Motor neuron (in vitro differentiated cells): ENCODE results near the gene SLC66A2. TPM values are rescaled to one million over a fixed set of nuclear protein-coding genes. Genes with fewer than 3 reads are reported as not detected.
A peak's percentile ranks its signal among the peaks of the same experiment; 100 is the strongest.
"Not testable (repeated sequence)": the region's sequence is repeated elsewhere in the genome, so short reads cannot be mapped to it uniquely, and the experiment has no call there.

ENCODE experiments used
- ATAC-seq, 8 experiments: fragments of 200-7000 bp; cut with Tn5 transposase; replicated peaks in 6 of 8; 2 replicates each; pipeline ENCODE4 v1.8.0; 2021; ENCODE audit warnings: mild to moderate bottlenecking in 8 of 8, moderate library complexity in 8 of 8
- H3K27ac ChIP-seq, 2 donors: fragments of 250-450 bp; sonication (Bioruptor Pico); 2 replicates each; pipeline ENCODE4 v1.9.0; 2021; ENCODE audit warnings: antibody characterized with exemption in 2 of 2, mild to moderate bottlenecking in 2 of 2, moderate library complexity in 1 of 2
- H3K4me1 ChIP-seq, 2 donors: fragments of 250-450 bp; sonication (Bioruptor Pico); replicated peaks in 1 of 2; 2 replicates each; pipeline ENCODE4 v1.6.1; 2021; ENCODE audit warnings: antibody characterized with exemption in 2 of 2, mild to moderate bottlenecking in 2 of 2, moderate library complexity in 1 of 2
- H3K4me3 ChIP-seq, 5 donors: fragments of 250-450 bp; sonication (Bioruptor Pico); 2 replicates each; pipeline ENCODE4 v1.9.0; 2021; ENCODE audit warnings: antibody characterized with exemption in 5 of 5, mild to moderate bottlenecking in 5 of 5, moderate library complexity in 4 of 5
- WGBS, 10 experiments: fragments of 450-650 bp; shearing (Covaris generic); methylation state at CpG; one replicate each; pipeline ENCODE4 v1.0.0; 2022; 5-methylcytosine and 5-hydroxymethylcytosine counted together
- in situ Hi-C, 9 experiments: fragments of 400-800 bp; cut with MboI; loops; one replicate each; pipeline ENCODE4 v1.15.0; 2021; ENCODE audit warnings: low sequenced_read_pairs in 9 of 9, low pct_unique_long_range_greater_than_20kb in 2 of 9; ENCODE audit not compliant: unreplicated experiment in 9 of 9
- total RNA-seq, 8 experiments: library from RNA; unstranded; fragments of 300-600 nt; gene quantifications; 2 replicates each; pipeline versions ENCODE4 v1.2.3 to v1.2.4, GENCODE V29; 2022

Gene SLC66A2
- total RNA-seq, 8 experiments from 2014 or later, result 15.6 to 25.7 (median 18.9) TPM

DNA sequence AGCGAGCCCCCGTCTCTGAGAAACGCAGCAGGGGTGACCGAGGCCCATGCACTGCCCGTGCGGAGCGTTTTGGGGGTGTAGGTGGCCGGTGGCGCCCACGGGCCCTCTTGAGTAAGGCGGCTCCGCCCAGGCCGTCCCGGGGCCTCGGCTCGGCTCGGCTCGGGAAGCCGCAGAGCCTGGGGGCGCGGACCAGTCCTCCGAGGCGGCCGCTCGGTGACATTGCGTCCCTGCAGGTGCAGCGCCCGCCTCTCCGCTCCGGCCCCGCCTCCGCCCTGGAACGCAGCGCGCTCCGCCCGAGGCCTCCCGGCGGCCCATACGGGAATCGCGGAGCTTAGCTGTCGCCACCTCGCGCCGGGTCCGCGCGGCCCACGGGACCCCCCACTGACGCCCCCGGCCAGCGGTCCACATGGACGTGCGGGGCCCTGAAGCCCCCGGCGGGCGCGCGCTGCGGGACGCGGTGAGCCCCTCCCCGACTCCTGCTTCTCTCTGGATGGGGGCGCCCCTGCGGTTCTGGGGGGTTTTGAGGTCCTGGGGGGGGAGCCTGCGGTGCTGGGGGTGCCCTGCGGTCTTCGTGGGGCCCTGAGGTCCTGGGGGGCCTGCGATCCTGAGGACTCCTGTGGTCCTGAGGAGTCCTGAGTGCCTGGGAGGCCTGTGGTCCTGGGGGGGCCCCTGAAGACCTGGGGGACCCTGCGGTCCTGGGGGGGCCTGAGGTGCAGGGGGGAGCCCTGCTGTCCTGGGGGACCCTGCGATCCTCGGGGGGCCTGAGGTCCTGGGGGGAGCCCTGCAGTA, 13.1 kb upstream of the SLC66A2 start, which contains the start of gene HSBP1L1:
HSBP1L1 (plus strand) TSS at position 314 of the 789 bp plus-strand sequence; CDS start at position 407, 93 bp downstream.
- peak within 1 kb of the TSS; percentile 28 to 40 (median 36) for H3K4me3 ChIP-seq
- no CpG with 5 or more reads among the region's 73 CpGs for WGBS, 10 experiments
- in situ Hi-C loops, result no loop called here
- peaks cover 25 to 31% of the 10 kb centered on the region in 2 donors for H3K4me1 ChIP-seq
- peak; percentile 62 to 84 (median 81) for ATAC-seq
- H3K27ac ChIP-seq, result peak within 1 kb of the TSS; percentile 19 to 47

DNA sequence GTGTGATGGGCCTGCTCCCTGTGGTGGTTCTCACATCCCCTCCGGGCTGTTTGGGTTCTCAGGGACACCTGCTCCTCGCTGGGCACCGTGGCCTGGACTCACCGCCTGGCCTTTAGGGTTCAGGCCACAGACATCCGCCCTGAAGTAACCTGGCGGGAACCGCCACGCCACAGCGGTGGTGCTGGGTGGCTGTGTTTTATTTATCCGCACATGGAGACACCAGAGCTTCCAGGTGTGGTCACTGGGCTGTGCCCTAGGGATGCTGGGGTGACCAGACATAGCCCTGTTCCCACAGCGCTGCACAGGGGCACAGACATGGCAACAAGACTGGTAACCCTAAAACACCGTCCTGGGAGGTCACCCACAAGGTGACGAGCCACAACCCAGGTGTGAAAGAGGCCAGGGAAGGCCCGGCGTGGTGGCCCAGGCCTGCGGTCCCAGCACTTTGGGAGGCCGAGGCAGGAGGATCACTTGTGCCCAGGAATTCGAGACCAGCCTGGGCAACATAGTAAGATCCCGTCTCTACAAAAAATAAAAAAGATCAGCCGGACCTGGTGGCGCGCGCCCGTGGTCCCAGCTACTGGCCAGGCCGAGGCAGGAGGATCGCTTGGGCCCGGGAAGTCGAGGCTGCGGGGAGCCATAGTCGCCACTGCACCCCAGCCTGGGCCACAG, 12.3 kb upstream of the SLC66A2 start:
- Histone ChIP-seq H3K4me3 (peak overlapping the region; percentile 28 to 40 (median 36)), H3K27ac (peak overlapping the region in 1 of 2 donors; percentile 47), H3K4me1 (peaks cover 27 to 34% of the 10 kb centered on the region in 2 donors)
- WGBS, 10 experiments, result 67 to 100% (median 87%) methylated on average over 1 to 10 of the region's 30 CpGs; no CpG with 5 or more reads in 5 of the 10 experiments
- no peak for ATAC-seq
- in situ Hi-C loops, result no loop called here

DNA sequence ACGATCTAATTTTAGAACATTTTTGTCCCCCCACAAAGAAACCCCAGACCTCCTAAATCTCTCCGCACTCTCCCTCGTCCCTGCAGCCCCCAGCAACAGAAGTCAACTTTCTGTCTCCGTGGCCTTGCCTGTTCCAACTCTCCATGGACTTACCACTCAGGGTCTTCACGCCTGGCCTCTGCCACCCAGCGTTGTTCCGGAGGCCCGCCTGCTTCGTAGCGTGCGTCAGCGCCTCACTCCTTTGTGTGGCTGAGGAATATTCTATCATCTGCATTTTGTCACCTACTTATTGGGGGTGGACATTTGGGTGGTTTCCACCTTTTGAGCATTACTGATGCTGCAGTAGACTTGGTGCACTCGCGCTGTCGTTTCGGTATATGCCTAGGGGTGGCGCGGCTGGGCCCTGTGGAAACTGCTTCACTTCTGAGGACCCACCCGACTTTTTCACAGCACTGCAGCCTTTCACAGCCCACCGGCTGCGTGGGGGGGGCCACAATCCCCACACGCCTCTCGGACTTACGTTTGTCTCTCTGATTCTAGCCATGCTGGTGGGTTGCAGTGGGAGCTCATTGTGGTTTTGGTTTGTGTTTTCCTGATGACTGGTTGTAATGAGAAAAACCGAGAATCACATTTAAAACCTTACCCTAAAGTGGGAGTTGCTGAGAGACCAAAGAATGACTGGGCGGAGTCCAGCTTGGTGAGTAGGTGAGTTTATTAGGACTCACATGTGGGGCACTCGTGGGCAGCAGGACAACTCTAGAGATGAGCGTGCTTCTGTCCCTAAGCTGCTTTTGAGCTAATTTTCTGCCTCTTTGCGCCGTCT, 11.6 kb upstream of the SLC66A2 start:
- Histone ChIP-seq H3K27ac (no peak overlapping the region), H3K4me1 (peaks cover 27 to 39% of the 10 kb centered on the region in 2 donors), H3K4me3 (no peak overlapping the region)
- ATAC-seq, result no peak
- WGBS, 10 experiments, result 70 to 97% (median 90%) methylated on average over 2 to 22 of the region's 30 CpGs; no CpG with 5 or more reads in 1 of the 10 experiments
- in situ Hi-C loops, result no loop called here

DNA sequence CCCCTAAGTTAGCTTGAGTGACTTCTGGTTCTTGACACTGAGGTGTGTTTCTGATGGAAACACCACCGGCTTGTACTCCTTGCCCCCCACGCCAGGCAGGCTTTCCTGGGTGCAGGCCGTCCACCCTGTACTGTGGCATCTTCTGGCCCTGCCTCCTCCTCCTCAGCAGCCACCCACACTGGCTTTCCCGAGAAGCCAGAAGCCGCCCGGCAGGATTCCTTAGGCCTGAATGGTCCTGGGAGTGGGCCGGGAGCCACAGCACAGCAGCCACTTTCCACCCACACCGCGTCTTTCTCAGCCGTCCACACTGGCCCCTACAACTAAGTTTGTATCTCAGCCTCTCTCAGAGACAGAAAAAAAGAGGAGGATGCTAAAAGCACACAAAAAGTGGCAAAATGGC, 10.9 kb upstream of the SLC66A2 start:
- 0 to 100% (median 70%) methylated on average over 1 to 6 of the region's 10 CpGs; no CpG with 5 or more reads in 4 of the 10 experiments for WGBS, 10 experiments
- H3K27ac ChIP-seq, result no peak overlapping the region
- H3K4me1 ChIP-seq, result peaks cover 27 to 39% of the 10 kb centered on the region in 2 donors
- in situ Hi-C loops, result no loop called here
- no peak for ATAC-seq
- H3K4me3 ChIP-seq, result no peak overlapping the region

DNA sequence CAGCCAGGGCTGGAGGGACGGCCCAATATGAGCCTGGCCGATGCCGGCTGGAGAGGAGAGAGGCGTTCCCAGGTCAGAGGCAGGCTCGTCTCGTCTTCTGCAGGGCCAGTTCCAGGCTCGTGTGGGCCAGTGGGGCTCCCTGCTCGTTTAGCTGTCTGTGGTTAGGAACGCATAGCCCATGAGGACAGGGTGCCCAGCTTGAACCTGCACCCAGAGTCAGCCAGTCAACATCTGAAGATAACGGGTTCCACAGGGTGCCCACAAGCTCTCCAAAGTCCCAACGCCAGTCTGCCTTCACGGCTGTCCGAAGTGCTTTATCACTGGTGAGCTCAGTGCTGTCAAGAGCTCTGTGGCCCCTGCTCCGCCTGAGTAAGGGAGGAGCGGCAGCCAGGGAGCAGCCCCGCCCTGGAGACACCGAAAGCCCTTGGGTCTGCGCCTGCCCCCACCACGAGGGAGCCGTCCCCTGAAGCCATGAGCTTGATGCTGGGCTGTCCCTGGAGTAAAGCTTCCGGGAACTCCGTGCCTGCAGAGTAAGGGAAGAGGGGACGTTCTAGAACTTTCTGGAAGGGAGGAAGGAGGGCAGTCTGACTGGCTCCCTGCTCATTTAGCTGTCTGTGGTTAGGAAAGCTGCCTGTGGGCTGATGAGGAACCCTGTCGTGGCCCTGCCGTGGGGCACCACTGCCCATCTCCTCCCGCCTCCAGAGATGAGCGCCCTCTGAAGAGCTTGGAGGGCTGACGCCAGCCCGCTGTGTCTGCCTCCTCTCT, 10.3 kb upstream of the SLC66A2 start:
- peak in 4 of 8 experiments; percentile 6 to 35 (median 26) for ATAC-seq
- Histone ChIP-seq H3K4me3 (no peak overlapping the region), H3K4me1 (peaks cover 27 to 39% of the 10 kb centered on the region in 2 donors), H3K27ac (no peak overlapping the region)
- WGBS, 10 experiments, result 0 to 94% (median 76%) methylated on average over 1 to 18 of the region's 29 CpGs; no CpG with 5 or more reads in 4 of the 10 experiments
- in situ Hi-C loops, result no loop called here

DNA sequence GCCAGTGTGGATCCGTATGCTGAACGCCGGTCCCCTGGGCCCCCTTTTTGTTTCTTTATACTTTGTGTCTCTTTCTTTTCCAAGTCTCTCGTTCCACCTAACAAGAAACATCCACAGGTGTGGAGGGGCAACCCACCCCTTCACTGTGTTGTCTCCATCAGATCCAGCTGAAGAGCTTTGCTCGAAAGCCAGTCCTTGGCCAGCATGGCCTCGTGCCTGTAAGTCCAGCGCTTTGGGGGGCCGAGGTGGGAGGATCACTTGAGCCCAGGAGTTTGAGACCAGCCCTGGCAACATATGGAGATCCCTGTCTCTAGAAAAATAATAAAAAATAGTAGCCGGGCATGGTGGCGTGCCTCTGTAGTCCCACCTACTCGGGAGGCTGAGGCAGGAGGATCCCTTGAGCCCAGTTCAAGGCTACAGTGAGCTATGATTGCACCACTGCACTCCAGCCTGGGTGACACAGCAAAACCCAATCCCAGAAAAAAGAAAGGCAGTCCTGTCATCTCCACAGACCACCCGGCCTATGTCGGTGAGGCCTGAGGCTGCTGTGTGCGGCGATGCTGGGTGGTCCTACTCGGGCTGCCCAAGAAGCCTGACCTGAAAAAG, 9.6 kb upstream of the SLC66A2 start:
- WGBS, 10 experiments, result 75 to 100% (median 91%) methylated on average over 2 to 8 of the region's 16 CpGs

DNA sequence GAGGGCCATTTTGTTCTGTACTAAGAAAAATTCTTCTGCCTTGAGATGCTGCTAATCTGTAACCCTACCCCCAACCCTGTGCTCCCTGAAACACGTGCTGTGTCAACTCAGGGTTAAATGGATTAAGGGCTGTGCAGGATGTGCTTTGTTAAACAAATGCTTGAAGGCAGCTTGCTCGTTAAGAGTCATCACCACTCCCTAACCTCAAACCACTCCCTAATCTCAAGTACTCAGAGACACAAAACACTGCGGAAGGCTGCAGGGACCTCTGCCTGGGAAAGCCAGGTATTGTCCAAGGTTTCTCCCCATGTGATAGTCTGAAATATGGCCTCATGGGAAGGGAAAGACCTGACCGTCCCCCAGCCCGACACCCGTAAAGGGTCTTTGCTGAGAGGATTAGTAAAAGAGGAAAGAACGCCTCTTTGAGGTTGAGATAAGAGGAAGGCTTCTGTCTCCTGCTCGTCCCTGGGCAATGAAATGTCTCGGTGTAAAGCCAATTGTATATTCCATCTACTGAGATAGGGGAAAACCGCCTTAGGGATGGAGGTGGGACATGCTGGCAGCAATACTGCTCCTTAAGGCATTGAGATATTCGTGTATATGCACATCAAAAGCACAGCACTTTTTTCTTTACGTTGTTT, 8.8 kb upstream of the SLC66A2 start:
- ATAC-seq, result peak in 3 of 8 experiments; percentile 14 to 42 (median 17)
- H3K27ac ChIP-seq, H3K4me3 ChIP-seq, in situ Hi-C loops: not testable (repeated sequence)
- H3K4me1 ChIP-seq, result peaks cover 20 to 32% of the 10 kb centered on the region in 2 donors
- 0 to 50% (median 23%) methylated on average over 1 to 7 of the region's 12 CpGs; no CpG with 5 or more reads in 2 of the 10 experiments for WGBS, 10 experiments

More for the DNA sequence above, 9.6 kb upstream of the SLC66A2 start:
- no peak overlapping the region for H3K4me3 ChIP-seq
- in situ Hi-C loops, result no loop called here
- H3K4me1 ChIP-seq, result peaks cover 27 to 39% of the 10 kb centered on the region in 2 donors
- ATAC-seq, result no peak
- no peak overlapping the region for H3K27ac ChIP-seq

DNA sequence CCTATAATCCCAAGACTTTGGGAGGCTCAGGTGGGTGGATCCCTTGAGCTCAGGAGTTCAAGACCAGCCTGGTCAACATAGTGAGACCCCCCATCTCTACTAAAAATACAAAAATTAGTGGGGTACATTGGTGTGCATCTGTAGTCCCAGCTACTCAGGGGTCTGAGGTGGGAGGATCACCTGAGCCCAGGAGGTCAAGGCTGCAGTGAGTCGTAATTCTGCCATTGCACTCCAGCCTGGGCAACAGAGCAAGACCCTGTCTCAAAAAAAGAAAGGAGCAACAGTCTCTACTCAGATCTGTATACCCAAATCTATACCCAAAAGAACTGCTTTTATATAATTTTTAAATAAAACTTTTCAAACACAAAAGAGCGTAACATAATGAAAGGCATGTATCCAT, 7.5 kb upstream of the SLC66A2 start:
- peaks cover 17 to 25% of the 10 kb centered on the region in 2 donors for H3K4me1 ChIP-seq
- ATAC-seq, result no peak
- H3K27ac ChIP-seq, result no peak overlapping the region
- H3K4me3 ChIP-seq, result no peak overlapping the region
- in situ Hi-C loops, result no loop called here
- 88 to 100% (median 100%) methylated on average over 1 to 2 of the region's 2 CpGs; no CpG with 5 or more reads in 4 of the 10 experiments for WGBS, 10 experiments

DNA sequence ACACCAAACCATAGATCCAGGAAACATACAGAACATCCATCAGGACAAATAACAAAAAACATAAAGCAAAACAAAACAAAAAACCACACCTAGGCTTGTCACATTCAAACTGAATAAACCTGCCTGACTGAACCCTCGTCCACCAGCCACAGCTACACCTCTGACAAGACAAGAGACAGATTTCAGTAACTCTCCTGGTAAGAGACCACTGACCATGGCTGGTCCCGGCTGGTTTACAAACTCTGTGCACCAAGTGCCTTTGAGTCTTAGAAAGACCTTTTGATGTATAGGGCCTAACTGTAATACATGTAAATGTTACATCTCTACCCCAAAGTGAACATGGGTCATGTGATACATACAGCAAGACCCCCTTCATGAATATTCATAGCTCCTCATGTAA, 4.8 kb upstream of the SLC66A2 start:
- in situ Hi-C loops, result no loop called here
- Histone ChIP-seq H3K27ac (no peak overlapping the region), H3K4me3 (no peak overlapping the region), H3K4me1 (peaks cover 17 to 28% of the 10 kb centered on the region in 2 donors)
- no peak for ATAC-seq
- WGBS, 10 experiments, result 75 to 100% (median 83%) methylated on average over 1 of the region's 2 CpGs; no CpG with 5 or more reads in 7 of the 10 experiments

DNA sequence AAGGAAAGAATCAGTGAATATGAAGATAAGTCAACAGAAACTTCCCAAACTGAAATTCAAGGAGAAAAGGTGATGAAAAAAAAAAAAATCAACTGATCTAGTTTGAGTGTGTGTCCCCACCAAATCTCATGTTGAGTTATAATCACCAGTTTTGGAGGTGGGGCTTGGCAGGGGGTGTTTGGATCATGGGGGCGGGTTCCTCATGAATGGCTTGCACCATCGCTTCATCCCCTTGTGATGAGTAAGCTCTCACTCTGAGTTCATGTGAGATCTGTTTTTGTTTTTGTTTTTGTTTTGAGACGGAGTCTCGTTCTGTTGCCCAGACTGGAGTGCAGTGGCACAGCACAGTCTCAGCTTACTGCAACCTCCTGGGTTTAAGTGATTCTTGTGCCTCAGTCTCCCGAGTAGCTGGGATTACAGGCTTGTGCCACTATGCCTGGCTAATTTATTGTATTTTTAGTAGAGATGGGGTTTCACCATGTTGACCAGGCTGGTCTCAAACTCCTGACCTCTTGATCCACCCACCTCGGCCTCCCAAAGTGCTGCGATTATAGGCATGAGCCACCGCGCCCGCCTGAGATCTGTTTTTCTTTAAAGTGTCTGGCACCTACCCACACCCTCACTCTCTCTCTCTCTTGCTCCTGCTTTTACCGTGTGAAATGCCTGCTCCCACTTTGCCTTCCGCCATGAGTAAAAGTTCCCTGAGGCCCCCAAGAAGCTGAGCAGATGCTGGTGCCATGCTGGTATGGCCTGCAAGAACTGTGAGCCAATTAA, 4.0 kb upstream of the SLC66A2 start:
- no peak for ATAC-seq
- Histone ChIP-seq H3K27ac (no peak overlapping the region), H3K4me1 (peaks cover 12 to 24% of the 10 kb centered on the region in 2 donors), H3K4me3 (no peak overlapping the region)
- in situ Hi-C loops, result no loop called here
- WGBS, 10 experiments, result 71 to 100% (median 92%) methylated on average over 1 to 8 of the region's 12 CpGs; no CpG with 5 or more reads in 2 of the 10 experiments

DNA sequence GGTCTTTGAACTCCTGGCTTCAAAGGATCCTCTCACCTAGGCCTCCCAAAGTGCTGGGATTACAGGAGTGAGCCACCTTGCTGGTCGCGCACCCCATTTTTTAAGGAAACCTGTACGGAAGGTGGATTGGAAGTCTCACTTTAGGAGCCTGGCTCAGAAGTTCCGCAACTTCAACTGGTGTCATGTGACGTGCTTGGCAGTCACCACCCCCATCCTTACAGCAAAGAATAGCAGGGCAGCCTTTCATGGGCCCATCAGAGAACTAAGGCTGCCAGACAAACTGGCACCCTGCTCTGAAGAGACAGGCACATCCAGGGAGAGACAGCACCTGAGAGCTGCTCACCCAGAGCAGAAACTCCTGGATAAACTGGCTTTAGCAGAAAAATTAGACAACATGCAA, 3.3 kb upstream of the SLC66A2 start:
- ATAC-seq, result no peak
- 80 to 96% (median 82%) methylated on average over 1 to 5 of the region's 5 CpGs; no CpG with 5 or more reads in 4 of the 10 experiments for WGBS, 10 experiments
- no peak overlapping the region for H3K27ac ChIP-seq
- H3K4me1 ChIP-seq, result peaks cover 12 to 24% of the 10 kb centered on the region in 2 donors
- H3K4me3 ChIP-seq, result no peak overlapping the region
- in situ Hi-C loops, result no loop called here
